Inflammatory macrophage (primary cell): Measurements from ENCODE around the gene RNF151.
A peak's percentile ranks its signal among the peaks of the same experiment; 100 is the strongest.

Source experiments
- DNase-seq, 2 donors: peaks; one replicate each; pipeline ENCODE4 v3.0.0-alpha.2; 2020 to 2022

RNF151 gene

GRCh38 chr16:1978476-1979120, 11.9 kb downstream of the RNF151 start:
- DNase-seq, result no peak

- DNase-seq, result no peak
Measured at GRCh38 chr16:1979271-1980029, 12.8 kb downstream of the RNF151 start.

GRCh38 chr16:1980030-1980769, 13.5 kb downstream of the RNF151 start:
- no peak for DNase-seq

DNA sequence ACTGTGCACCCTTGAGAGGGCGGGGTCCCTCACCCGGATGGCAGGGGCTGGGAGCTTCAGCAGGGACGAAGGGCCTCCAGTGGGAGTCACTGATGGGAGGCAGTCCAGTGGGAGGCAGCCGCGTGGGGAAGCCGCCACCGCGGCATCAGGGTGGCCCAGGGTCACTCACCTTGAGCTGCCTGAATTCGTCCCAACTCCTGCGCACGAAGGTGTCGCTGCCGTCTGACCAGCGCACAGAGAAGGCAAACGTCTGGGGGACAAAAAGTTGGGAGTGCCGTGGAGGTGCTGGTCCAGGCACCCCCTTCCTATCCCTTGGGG, 14.1 kb downstream of the RNF151 start:
- no peak for DNase-seq

- DNase-seq, result no peak
Measured at GRCh38 chr16:1981398-1981836, 14.8 kb downstream of the RNF151 start, which contains the start of gene NOXO1. TSS of gene NOXO1 (minus strand) at chr16:1981469. CDS start at chr16:1981179, 290 bp downstream.

GRCh38 chr16:1982013-1982433, 15.4 kb downstream of the RNF151 start:
- DNase-seq, result no peak

DNA sequence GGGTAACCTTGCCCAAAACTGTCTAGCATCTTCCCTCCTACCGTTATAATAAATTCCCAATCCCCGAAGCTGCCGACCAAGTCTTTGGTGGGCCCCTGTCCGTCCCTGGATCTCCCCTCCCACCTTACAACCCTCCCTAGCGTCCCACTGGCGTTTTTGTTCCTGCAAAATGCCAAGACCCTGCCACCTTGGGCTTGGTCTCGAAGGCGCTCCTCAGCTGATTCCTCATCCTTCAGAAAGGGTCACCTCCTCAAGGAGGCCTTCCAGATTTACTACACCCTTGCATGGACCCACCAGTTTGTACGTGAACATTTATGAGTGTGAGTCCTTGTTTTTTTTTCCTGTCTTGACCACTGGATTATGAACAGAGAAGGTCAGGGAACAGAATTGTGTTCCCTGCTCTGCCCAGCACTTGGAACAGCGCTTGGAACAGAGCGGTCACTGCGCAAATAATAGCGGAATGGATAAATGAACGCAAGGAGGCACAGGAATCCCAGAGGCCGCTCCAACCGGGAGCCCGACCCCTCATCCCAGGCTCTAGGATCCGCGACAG, 16.4 kb downstream of the RNF151 start:
- DNase-seq, result no peak

DNA sequence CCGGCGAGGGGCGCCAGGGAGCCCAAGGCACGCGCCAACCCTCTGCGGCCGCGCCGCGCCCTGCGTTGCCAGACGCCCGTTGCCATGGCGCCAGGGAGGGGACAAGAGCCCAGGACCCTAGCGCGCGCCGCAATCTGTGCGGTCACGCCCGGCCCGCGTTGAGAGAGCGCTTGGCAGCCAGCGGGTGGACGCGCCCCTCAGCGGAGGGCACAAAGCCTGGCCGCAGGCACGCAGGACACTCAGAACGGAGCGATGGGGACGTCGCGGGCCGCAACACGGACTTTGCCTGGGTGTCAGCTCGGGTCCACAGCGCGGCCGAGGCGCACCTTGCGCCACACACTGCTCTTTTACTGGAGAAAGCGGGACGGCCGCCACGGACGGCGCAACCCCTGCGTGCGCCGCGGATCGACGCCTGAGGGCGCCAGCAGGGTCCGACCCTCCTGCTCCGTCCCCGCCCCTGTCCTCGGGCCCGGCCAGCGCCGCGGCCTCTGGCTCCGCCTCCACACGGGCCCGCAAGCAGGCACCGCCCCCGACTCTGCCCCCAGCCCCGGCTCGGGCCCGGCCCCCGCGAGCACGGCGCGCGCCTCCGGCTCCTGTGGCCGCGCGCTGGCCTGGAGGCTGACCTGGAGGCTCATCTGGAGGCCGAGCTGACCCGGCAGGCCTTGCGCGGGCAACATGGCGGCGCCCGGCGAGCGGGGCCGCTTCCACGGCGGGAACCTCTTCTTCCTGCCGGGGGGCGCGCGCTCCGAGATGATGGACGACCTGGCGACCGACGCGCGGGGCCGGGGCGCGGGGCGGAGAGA, 17.1 kb downstream of the RNF151 start, which contains the start of gene GFER:
Gene GFER (plus strand): TSS at position 650 of the 803 bp plus-strand sequence. CDS start 26 bp downstream, at position 676.
- DNase-seq, result peak; percentile 92 to 95

GRCh38 chr16:1984347-1985225, 17.9 kb downstream of the RNF151 start:
- DNase-seq, result no peak

- no peak for DNase-seq
Measured at GRCh38 chr16:1985466-1986150, 19.0 kb downstream of the RNF151 start.

DNA sequence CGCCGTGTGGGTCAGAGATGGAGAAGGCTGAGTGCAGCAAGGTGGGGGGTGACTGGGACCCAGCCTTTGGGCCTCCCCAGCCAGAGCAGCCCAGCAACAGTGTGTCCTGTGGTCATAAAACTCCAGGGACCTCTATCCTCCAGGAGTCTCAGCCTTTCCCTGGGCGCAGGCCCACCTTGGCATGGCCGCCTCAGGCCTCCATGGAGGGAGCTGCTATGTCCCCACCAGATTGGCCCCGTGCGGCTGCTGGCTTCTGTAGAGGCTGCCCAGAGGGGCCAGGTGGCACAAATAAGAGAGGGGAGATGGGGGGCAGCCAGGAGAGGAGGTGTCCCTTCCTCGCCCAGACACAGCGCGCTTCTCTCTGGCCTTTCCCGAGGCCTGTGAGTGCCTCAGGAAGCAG, 20.5 kb downstream of the RNF151 start:
- no peak for DNase-seq

- DNase-seq, result no peak
Measured at GRCh38 chr16:1989209-1990100, 22.8 kb downstream of the RNF151 start, which contains the start of gene SYNGR3. TSS of gene SYNGR3 (plus strand) at chr16:1989970. CDS start at chr16:1990103, 133 bp downstream.

DNA sequence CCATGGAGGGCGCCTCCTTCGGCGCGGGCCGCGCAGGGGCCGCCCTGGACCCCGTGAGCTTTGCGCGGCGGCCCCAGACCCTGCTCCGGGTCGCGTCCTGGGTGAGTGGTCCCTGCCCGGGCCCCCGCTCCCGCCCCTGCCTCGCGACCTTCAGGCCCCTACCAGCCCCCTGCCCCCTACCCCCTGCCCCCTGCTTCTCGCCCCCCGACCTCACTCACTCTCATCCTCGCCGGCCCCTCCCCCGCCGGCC, 23.4 kb downstream of the RNF151 start:
- DNase-seq, result no peak

DNA sequence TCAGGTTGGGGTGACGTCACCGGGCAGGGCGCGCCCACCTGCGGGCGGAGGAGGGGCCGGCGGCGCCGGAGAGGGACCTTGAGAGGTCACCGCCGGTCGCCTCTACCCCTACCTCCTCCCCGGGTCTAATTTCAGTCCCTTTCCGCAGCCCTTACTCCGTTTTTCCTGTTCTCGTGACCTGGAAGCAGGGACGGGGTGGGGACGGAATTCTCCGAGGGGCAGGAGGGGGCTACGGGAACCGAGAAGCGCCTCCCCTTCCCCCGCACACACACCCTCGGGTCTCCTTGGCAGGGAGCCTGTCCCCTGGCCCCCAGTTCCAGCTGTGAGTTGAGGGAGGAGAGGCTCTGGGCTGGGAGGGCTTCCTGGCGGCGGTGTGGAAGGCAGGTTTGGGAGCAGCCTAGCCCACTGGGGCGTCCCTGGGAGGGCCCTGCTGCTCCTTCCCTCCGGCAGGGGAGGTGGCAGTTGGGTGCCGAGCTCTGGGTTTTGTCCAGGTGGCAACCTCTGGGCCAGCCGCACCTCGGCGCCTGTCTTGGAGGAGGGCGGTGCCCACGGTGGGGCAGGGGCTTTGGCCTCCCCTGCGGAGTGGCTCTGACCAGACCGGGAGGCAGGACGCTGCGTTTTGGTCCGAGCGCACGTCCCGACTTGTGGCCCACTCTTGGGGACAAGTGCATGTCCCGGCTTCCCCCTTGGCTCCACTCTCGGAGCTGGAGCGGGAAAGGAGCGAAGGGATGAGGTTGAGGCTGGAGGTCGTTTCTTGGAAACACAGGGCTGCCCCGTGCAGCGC, 23.9 kb downstream of the RNF151 start:
- no peak for DNase-seq

DNA sequence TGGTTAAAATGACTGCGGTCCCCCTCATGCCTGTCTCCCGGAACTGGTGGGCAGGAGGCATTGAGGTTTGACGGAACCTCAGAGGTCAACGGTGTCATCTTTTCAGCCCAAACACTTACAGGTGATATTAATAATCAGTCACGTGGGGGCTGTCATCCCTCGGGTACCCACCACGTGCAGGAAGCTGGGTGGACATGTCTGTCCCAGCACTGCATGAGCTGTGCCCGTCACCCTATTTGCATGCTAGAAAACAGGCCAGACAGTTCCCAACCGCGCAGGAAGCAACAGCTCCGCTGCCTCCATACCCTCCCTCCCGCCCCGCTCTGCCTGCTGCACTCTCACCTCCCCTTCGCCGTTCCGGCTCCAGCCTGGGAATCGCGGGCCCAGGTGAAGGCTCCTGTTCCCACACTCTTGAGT, 24.5 kb downstream of the RNF151 start:
- DNase-seq, result no peak

GRCh38 chr16:1991588-1991947, 24.9 kb downstream of the RNF151 start:
- no peak for DNase-seq

DNA sequence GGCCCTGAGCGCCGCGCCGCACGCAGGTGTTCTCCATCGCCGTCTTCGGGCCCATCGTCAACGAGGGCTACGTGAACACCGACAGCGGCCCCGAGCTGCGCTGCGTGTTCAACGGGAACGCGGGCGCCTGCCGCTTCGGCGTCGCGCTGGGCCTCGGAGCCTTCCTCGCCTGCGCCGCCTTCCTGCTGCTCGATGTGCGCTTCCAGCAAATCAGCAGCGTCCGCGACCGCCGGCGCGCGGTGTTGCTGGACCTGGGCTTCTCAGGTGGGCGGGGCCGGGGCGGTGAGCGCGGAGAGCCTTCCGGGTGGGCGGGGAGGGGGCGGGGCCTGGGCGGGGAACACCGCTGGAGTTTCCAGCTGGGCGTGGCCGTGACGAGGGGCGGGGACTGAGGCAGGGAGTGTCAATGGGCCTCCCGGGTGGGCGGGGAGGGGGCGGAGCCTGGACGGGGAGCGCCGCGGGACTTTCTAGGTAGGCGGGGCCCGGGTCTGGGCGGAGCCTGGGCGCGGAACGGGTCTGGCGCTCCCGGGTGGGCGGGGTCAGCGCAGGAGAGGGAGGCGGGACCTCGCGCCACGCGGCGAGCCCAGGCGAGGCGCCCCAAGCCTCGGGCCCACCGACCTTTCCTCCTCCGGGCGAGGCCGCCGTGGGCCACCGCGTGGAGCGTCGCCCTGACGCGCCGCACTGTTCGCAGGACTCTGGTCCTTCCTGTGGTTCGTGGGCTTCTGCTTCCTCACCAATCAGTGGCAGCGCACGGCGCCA, 25.5 kb downstream of the RNF151 start:
- peak; percentile 93 to 96 for DNase-seq

- DNase-seq, result no peak
Measured at GRCh38 chr16:1992704-1993317, 26.2 kb downstream of the RNF151 start.
